ENCODE results near the gene ARHGAP32.
A peak's percentile ranks its signal among the peaks of the same experiment; 100 is the strongest.

The ARHGAP32 gene

DNA sequence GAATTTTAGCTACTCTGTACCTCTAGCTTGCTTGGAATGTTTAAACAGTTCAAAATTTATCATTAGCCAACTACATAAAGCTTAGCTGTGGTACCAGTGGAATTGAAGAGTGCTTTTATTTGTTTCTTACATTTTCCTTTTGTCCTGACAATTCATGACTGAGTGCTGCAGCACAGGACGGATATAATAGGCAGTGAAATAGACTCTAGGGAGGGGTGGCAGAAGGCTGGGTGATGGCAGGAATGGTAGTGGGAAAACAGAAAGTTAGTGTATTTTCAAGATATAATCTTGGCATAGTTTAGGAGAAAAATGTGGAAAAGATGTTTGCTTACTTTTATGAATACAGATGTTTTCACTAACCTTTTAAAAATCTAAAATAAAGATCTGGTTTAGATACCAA is 31.1 kb upstream of the ARHGAP32 start:
- peak overlapping the region; percentile 63 for H3K4me3 ChIP-seq (ENCODE audit: low read length)
- no peaks in the 10 kb centered on the region for H3K27me3 ChIP-seq (replicated peaks; ENCODE audit: control insufficient read depth, insufficient read depth, low read length)
- peak overlapping the region; percentile 39 for H3K9ac ChIP-seq (ENCODE audit: low read length)
- H3K36me3 ChIP-seq (ENCODE audit: control insufficient read depth, insufficient read depth, low read length, severe bottlenecking): no peaks in the 10 kb centered on the region
- peaks cover 13% of the 10 kb centered on the region for H3K9me3 ChIP-seq (ENCODE audit: control insufficient read depth, low read length)
- DNase-seq (ENCODE audit: low read depth): no peak
- H3K4me1 ChIP-seq (ENCODE audit: control insufficient read depth, insufficient read depth, low read length): peaks cover 32% of the 10 kb centered on the region

DNA sequence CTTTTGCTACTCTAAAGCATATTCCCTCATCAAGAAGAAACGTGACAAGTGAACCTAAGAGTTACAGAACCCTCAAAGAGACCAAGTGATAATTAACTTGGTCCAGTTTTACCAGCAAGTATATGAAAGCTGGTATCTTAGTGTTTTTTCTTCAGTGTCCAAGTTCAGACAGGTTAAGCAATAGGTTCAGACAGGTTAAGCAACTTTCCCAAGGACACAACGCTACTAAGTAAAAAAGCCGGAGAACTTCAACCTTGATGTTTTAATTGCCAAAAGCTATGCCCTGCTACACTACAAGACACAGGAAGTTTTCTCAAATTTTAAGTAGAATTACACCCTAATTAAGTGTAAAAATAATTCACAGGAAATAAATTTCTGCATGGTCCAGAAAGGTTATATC is 30.0 kb upstream of the ARHGAP32 start:
- Histone ChIP-seq H3K4me1 (ENCODE audit: control insufficient read depth, insufficient read depth, low read length) (peaks cover 32% of the 10 kb centered on the region), H3K9ac (ENCODE audit: low read length) (no peak overlapping the region), H3K27me3 (replicated peaks; ENCODE audit: control insufficient read depth, insufficient read depth, low read length) (no peaks in the 10 kb centered on the region), H3K9me3 (ENCODE audit: control insufficient read depth, low read length) (peaks cover 13% of the 10 kb centered on the region), H3K36me3 (ENCODE audit: control insufficient read depth, insufficient read depth, low read length, severe bottlenecking) (no peaks in the 10 kb centered on the region), H3K4me3 (ENCODE audit: low read length) (no peak overlapping the region)
- DNase-seq (ENCODE audit: low read depth): no peak

- Histone ChIP-seq H3K4me3 (ENCODE audit: low read length) (no peak overlapping the region), H3K9ac (ENCODE audit: low read length) (no peak overlapping the region), H3K36me3 (ENCODE audit: control insufficient read depth, insufficient read depth, low read length, severe bottlenecking) (no peaks in the 10 kb centered on the region), H3K4me1 (ENCODE audit: control insufficient read depth, insufficient read depth, low read length) (no peaks in the 10 kb centered on the region), H3K27me3 (replicated peaks; ENCODE audit: control insufficient read depth, insufficient read depth, low read length) (no peaks in the 10 kb centered on the region), H3K9me3 (ENCODE audit: control insufficient read depth, low read length) (no peaks in the 10 kb centered on the region)
- no peak for DNase-seq (ENCODE audit: low read depth)
Measured at GRCh38 chr11:129215506-129216245, 23.6 kb upstream of the ARHGAP32 start.

DNA sequence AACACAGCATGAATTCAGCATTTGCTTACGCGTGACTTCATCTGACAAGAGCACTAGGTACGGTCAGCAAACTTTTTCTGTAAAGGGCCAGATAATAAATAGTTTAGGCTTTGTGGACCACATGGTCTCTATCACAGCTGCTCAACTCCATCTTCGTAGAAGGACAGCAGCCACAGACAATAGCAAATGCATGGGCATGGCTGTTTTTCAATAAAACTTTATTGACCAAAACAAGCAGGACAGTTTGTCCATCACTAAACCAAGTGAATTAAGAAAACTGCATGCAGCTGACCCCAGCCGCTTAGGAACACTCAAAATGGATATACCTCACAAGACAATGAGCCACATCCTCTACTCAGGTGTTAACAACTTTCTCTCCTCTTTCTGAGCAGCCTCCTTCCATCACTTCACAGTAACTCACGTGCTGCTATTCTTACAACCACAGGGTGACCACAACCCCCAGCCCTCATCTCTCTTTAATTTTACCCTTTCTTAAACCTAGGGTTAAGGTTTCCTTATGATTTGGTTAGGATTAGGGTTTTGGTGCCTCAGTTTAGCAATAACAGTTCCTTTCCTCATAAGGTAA is 22.7 kb upstream of the ARHGAP32 start:
- H3K4me3 ChIP-seq (ENCODE audit: low read length): no peak overlapping the region
- no peaks in the 10 kb centered on the region for H3K4me1 ChIP-seq (ENCODE audit: control insufficient read depth, insufficient read depth, low read length)
- no peaks in the 10 kb centered on the region for H3K9me3 ChIP-seq (ENCODE audit: control insufficient read depth, low read length)
- H3K36me3 ChIP-seq (ENCODE audit: control insufficient read depth, insufficient read depth, low read length, severe bottlenecking): no peaks in the 10 kb centered on the region
- H3K9ac ChIP-seq (ENCODE audit: low read length): no peak overlapping the region
- DNase-seq (ENCODE audit: low read depth): no peak
- no peaks in the 10 kb centered on the region for H3K27me3 ChIP-seq (replicated peaks; ENCODE audit: control insufficient read depth, insufficient read depth, low read length)

GRCh38 chr11:129213261-129213660 is 21.1 kb upstream of the ARHGAP32 start:
- Histone ChIP-seq H3K9me3 (ENCODE audit: control insufficient read depth, low read length) (no peaks in the 10 kb centered on the region), H3K9ac (ENCODE audit: low read length) (no peak overlapping the region), H3K4me3 (ENCODE audit: low read length) (no peak overlapping the region), H3K27me3 (replicated peaks; ENCODE audit: control insufficient read depth, insufficient read depth, low read length) (no peaks in the 10 kb centered on the region), H3K36me3 (ENCODE audit: control insufficient read depth, insufficient read depth, low read length, severe bottlenecking) (no peaks in the 10 kb centered on the region), H3K4me1 (ENCODE audit: control insufficient read depth, insufficient read depth, low read length) (no peaks in the 10 kb centered on the region)
- no peak for DNase-seq (ENCODE audit: low read depth)

DNA sequence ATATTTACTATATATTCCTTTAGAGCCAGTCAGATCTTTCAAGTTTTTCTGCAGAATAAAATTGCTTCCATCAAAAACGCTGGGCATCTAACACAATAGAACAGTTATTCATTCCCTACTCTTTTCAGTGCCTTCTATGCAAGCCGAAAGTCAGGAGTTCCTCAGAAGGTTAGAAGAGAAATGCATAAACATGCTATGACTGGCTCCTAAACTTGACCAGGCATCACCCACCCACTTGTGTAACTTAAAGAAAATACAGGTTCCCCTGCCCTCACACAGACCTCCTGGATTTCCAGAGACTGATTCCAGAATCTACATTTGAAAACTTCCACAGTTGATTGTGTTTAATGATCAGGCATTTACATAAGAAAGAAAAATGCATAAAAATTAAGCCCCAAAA is 19.3 kb upstream of the ARHGAP32 start:
- Histone ChIP-seq H3K4me3 (ENCODE audit: low read length) (no peak overlapping the region), H3K4me1 (ENCODE audit: control insufficient read depth, insufficient read depth, low read length) (no peaks in the 10 kb centered on the region), H3K27me3 (replicated peaks; ENCODE audit: control insufficient read depth, insufficient read depth, low read length) (no peaks in the 10 kb centered on the region), H3K36me3 (ENCODE audit: control insufficient read depth, insufficient read depth, low read length, severe bottlenecking) (no peaks in the 10 kb centered on the region), H3K9ac (ENCODE audit: low read length) (no peak overlapping the region), H3K9me3 (ENCODE audit: control insufficient read depth, low read length) (no peaks in the 10 kb centered on the region)
- DNase-seq (ENCODE audit: low read depth): no peak

DNA sequence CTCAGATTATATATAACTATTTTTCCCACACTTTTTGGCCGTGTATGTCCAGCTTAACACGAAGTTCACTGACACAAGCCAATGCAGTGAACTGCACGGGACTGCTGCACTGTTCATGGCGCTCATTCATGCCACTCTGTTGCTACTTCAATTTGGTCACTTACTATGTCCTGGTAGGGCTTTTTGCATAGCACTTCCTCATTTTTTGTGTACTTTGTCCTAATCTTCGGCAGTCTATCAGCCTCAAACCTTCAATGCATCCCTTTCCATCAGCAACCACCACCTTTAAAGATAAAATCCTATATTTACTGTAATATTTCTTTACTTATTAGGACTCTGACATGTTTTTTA is 18.7 kb upstream of the ARHGAP32 start:
- no peaks in the 10 kb centered on the region for H3K9me3 ChIP-seq (ENCODE audit: control insufficient read depth, low read length)
- no peaks in the 10 kb centered on the region for H3K36me3 ChIP-seq (ENCODE audit: control insufficient read depth, insufficient read depth, low read length, severe bottlenecking)
- no peak overlapping the region for H3K9ac ChIP-seq (ENCODE audit: low read length)
- no peak for DNase-seq (ENCODE audit: low read depth)
- no peak overlapping the region for H3K4me3 ChIP-seq (ENCODE audit: low read length)
- H3K27me3 ChIP-seq (replicated peaks; ENCODE audit: control insufficient read depth, insufficient read depth, low read length): no peaks in the 10 kb centered on the region
- no peaks in the 10 kb centered on the region for H3K4me1 ChIP-seq (ENCODE audit: control insufficient read depth, insufficient read depth, low read length)

- Histone ChIP-seq H3K4me1 (ENCODE audit: control insufficient read depth, insufficient read depth, low read length) (no peaks in the 10 kb centered on the region), H3K36me3 (ENCODE audit: control insufficient read depth, insufficient read depth, low read length, severe bottlenecking) (no peaks in the 10 kb centered on the region), H3K4me3 (ENCODE audit: low read length) (no peak overlapping the region), H3K27me3 (replicated peaks; ENCODE audit: control insufficient read depth, insufficient read depth, low read length) (no peaks in the 10 kb centered on the region), H3K9ac (ENCODE audit: low read length) (no peak overlapping the region), H3K9me3 (ENCODE audit: control insufficient read depth, low read length) (no peaks in the 10 kb centered on the region)
- DNase-seq (ENCODE audit: low read depth): no peak
Measured at GRCh38 chr11:129209891-129210830, 18.0 kb upstream of the ARHGAP32 start.

GRCh38 chr11:129208863-129209262 is 16.7 kb upstream of the ARHGAP32 start:
- DNase-seq (ENCODE audit: low read depth): no peak
- H3K27me3 ChIP-seq (replicated peaks; ENCODE audit: control insufficient read depth, insufficient read depth, low read length): no peaks in the 10 kb centered on the region

GRCh38 chr11:129204150-129204838 is 12.2 kb upstream of the ARHGAP32 start:
- H3K9me3 ChIP-seq (ENCODE audit: control insufficient read depth, low read length): no peaks in the 10 kb centered on the region
- H3K27me3 ChIP-seq (replicated peaks; ENCODE audit: control insufficient read depth, insufficient read depth, low read length): no peaks in the 10 kb centered on the region
- H3K4me1 ChIP-seq (ENCODE audit: control insufficient read depth, insufficient read depth, low read length): no peaks in the 10 kb centered on the region
- H3K36me3 ChIP-seq (ENCODE audit: control insufficient read depth, insufficient read depth, low read length, severe bottlenecking): no peaks in the 10 kb centered on the region
- no peak for DNase-seq (ENCODE audit: low read depth)
- no peak overlapping the region for H3K9ac ChIP-seq (ENCODE audit: low read length)
- H3K4me3 ChIP-seq (ENCODE audit: low read length): no peak overlapping the region

More at GRCh38 chr11:129208863-129209262, 16.7 kb upstream of the ARHGAP32 start:
- H3K4me1 ChIP-seq (ENCODE audit: control insufficient read depth, insufficient read depth, low read length): no peaks in the 10 kb centered on the region
- no peak overlapping the region for H3K4me3 ChIP-seq (ENCODE audit: low read length)
- H3K9ac ChIP-seq (ENCODE audit: low read length): no peak overlapping the region
- H3K9me3 ChIP-seq (ENCODE audit: control insufficient read depth, low read length): no peaks in the 10 kb centered on the region
- H3K36me3 ChIP-seq (ENCODE audit: control insufficient read depth, insufficient read depth, low read length, severe bottlenecking): no peaks in the 10 kb centered on the region

DNA sequence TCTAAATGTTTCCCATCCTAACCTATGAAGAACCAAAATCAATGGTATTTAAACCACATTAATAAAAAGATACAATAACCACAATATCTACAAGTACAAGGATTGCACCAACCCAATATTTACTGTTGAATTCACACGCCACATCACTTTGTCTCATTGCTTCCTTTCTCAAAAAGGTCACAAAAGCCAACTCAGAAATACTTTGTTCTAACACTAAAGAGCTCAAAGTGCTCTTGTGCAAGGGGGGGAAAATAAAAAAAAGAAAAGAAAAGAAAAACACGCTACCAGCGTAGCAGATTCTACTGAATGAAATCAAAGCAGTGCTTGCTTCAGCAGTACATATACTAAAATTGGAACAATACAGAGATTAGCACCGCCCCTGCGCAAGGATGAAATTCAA is 10.5 kb upstream of the ARHGAP32 start:
- no peaks in the 10 kb centered on the region for H3K4me1 ChIP-seq (ENCODE audit: control insufficient read depth, insufficient read depth, low read length)
- H3K9me3 ChIP-seq (ENCODE audit: control insufficient read depth, low read length): no peaks in the 10 kb centered on the region
- DNase-seq (ENCODE audit: low read depth): no peak
- H3K27me3 ChIP-seq (replicated peaks; ENCODE audit: control insufficient read depth, insufficient read depth, low read length): no peaks in the 10 kb centered on the region
- no peak overlapping the region for H3K9ac ChIP-seq (ENCODE audit: low read length)
- H3K36me3 ChIP-seq (ENCODE audit: control insufficient read depth, insufficient read depth, low read length, severe bottlenecking): no peaks in the 10 kb centered on the region
- no peak overlapping the region for H3K4me3 ChIP-seq (ENCODE audit: low read length)
